RPMI8226 (cell line): ENCODE measurements around the gene TNS3.

ENCODE experiments used
- DNase-seq: peaks from one replicate; pipeline ENCODE4 v3.0.0-alpha.2; 2015

The TNS3 gene

GRCh38 chr7:47418601-47419309, 163.2 kb downstream of the TNS3 start:
- no peak for DNase-seq

DNA sequence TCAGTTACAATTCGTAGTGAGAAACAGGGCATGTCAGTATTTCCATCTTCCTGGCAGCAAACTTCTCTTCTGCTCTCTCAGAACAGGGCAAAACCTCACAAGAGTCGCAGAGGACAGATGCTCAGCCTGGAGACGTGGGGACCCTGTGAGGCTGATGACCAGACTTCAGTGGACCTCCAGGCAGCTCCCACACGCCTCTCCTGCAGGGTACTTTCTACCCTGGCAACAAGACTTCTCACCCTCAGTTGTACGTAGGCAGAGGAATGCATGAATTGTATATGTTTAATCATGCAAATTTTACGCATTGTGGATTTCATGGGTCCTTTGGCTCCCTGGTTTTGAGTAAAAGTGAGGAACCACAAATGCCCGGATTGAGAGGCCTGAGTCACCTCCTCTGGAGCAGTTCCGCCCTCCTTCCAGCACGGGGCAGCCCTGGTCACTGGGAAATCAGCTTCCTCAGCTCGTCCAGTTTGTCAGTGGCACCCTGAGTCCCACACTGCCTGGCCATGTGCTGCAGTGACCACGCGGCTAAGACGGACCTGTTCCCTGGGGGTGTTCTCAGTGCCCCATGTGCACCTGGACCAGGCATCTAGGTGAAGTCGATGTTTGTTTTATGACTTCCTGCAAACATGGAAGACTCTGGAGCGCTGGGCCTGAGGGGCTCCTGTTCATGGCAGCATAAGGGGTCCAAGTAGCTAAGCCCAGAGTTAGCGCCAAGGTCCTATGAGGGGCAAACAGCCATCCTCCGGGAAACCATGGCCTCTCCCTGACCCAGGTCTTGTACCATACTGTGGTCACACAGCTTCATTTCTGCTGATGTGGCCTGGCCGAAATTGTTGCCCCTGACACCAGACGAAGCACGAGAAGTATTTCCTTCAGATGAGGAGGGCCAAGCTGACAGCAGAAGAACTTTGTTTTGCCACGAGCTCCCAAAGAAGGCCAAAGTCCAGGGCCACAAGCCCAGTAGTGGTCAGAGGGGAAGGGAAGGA, 165.1 kb downstream of the TNS3 start:
- DNase-seq = no peak

- DNase-seq = no peak
Observed at GRCh38 chr7:47415318-47416212, 166.3 kb downstream of the TNS3 start.

DNA sequence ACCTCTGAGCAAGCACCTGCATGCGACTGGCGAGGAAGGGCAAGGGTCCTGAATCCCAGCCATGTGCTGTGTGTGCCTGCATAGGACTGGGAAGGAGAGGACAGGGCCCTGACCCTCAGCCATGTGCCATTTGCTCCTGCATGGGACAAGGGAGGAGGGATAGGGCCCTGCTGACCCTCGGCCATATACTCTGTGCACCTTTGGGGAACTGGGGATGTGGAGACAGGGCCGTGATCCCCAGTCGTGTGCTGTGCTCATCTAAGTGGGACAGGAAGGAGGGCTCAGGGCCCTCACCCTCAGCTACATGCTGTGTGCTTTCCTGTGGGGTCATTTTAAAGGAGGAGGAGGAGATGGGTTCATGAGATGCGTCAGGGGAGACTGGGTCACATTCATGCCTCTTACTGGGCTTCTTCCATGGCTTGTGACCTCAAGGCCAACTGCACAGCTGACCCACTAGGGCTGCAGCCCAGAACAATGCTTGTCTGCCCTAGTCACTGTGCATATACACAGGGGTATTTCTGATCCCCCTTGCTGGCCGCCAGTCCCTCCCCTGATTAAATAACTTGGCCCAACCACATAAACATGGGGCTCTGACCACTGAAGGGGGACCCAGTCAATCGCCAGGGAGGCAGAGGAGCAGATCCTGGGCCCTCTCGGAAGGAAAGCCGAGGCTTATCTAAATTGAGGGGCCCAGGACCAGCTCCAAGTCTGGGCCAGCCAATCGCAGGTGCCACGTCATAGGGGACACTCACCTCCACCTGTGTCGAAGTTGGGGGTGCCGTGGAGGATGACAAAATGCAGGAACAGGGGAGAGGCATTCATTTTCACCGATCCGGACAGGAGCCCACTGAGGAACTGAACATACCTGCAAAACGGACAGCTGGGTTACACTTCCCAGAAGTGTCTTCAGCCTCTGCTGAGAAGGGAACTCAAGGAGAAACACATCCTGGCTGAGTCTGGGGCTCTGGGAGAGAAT, 167.3 kb downstream of the TNS3 start:
- no peak for DNase-seq

DNA sequence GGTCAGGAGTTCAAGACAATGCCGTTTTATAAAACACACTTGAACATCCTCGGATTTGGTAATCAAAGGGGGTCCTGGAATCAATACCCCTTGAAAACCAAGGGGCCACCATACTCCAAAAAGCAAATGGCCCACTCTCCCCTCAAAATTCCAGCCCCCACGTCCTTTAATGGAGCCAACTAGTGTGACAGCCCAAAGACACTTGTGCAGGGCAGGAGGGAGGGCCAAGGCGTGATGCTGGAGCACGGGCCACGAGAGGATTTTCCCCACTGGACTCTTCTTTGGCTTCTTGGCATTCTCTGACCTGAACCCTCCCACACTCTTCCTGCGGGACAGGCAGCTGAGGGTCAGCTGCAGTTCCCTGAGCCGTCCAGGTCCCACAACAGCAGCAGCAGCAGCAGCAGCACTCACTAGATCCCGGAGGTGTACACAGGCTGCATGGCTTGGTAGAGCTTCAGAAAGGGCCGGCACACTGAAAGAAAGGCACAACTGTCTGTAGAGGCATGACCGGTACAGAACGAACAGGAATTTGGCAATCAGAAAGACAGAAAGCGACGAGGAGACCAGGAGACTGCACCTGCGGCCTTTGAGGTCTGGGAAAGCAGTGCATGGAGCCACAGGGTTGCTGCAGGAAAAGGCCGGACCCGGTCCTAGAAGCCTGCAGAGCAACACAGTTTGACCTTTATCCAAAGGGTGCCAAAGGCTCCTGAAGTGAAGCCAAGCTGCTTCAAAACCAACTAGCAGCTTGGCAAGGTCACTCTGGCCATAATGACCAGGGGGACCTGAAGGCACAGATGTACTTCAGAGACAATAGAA, 168.2 kb downstream of the TNS3 start:
- no peak for DNase-seq

DNA sequence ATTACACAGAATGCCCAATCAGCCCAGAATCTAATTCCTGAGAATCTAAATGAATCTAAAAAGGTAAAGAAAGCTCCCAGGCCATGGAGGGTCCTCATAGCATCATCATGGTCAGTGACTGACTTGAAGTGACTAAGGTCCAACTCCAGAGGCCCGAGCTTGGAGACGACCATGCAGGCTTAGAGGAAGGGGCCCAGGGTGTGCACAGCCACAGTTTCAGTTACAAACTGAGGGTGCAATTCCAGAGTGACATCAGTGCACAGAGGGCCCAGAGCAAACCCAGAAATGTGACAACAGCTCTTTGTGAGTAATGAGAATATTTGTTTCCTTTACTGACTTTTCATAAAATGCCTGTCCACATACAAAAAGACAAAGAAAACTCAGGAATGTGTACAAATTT, 170.0 kb downstream of the TNS3 start:
- no peak for DNase-seq

- DNase-seq = no peak
Observed at GRCh38 chr7:47411281-47411869, 170.5 kb downstream of the TNS3 start.

DNA sequence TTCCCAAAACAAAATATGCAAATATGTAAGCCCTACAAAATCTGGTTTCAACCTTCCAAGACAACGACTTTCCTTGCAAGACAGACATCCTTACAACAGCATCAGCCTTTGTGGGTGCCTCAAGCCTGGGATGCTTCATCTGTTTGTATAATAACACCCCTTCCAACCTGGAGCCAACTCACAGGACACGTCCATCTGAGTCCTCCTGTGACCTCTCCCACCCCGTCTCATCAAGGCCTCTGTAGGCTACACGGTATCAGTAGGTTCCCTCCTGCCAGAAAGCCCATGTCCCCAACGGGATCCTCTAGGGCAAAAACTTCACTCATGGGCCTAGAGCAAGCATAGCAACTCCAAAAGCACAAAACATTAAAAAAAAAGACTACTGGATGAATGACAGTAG, 173.2 kb downstream of the TNS3 start:
- DNase-seq = no peak

DNA sequence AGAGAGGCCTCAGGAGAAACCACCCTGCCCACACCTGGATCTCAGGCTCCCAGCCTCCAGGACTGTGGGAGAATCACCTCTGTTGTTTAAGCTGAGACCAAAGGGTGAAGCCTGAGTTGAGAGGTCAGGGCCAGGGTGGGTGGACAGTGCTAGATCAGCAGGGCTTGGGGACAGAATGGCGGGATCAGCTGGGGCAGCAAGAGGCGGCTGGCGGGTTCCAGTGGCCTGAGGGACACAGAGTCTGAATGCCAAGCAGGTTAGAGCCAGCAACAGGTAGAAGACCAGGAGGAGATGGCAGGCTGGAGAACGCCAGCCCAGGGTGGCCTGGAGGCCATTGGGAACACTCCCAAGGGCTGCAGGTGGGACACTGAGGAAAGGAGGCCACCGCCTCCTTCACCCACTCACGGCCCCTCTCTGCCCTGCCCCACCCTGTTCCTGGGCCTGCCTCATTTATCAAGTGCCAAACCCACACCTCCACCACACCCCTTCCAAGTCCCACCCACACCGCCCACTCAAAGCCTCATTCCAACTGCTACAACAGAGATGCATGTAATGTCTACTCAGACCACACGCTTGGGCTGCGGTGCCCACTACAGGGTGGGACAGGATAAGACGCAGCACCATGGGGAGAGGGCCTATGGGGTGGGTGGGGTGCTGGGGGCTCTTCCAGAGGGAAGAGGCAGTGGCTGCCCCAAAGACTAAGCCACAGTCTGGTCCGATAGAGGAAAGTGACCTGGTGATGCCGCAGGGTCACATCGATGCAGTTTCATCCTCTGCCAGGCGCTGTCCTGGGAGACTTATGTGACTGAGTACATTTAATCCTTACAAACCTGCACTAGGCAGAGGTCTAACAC, 173.9 kb downstream of the TNS3 start:
- no peak for DNase-seq

DNA sequence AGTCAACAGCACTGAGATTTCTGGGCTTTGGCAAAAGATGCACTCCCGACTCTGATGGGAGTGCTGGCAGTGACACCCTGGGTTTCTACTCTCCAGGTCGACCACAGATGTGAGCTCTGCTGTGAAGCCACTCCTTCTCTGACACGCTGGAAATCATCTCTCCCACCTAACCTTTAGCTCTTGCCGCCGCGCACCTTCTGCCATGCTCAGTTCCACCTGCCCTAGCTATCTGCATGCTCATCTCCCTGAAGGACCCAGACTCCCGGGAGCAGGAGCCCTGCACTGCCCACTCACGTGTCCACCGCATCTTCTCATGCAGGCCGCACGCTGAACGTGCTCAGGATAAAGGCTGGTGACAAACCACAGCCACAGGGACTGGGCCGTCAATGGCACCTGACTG, 174.8 kb downstream of the TNS3 start:
- DNase-seq = no peak

- DNase-seq = no peak
Observed at GRCh38 chr7:47406801-47407129, 175.1 kb downstream of the TNS3 start.

DNA sequence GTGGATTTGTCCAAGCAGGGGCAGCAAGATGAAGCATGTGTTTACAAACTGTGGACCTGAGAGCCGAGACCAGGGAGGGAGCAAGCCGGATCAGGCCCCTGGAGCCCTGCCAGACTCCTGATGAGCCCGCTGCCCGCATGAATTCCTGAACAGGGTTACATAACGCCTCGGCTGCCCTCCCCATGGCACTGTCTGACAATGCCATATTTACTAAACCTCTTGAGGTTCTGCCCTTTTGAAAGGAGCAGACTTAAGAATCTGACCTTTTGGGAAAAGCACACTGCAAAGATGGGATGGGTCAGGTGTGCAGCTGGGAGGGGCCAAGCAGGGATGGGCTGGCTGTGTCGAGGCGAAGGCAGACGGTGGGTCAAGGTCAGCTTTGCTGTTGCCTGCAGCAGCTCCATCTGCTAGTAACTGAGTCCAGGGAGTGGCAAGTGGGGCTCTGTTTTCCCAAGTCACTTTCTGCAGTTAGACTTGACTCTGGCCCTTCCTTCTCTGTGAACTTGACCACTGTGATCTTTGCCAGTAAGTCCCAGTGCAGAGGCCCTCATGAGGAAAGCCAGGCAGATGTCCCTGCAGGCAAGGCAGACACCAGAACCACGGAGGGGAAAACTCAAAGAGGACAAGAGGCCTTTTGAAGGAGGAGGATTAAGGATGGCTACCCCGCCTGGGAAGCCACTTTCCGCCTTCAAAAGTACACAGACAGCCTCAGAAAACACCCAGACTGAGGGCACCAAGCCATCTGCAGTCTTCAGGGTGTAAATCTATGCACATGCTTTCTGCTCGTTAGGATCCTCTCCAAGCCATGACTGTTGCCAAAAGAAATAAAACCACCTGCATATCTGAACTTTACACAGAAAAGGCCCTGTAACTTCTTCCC, 175.8 kb downstream of the TNS3 start:
- no peak for DNase-seq

- DNase-seq = no peak
Observed at GRCh38 chr7:47405286-47405904, 176.5 kb downstream of the TNS3 start.

DNA sequence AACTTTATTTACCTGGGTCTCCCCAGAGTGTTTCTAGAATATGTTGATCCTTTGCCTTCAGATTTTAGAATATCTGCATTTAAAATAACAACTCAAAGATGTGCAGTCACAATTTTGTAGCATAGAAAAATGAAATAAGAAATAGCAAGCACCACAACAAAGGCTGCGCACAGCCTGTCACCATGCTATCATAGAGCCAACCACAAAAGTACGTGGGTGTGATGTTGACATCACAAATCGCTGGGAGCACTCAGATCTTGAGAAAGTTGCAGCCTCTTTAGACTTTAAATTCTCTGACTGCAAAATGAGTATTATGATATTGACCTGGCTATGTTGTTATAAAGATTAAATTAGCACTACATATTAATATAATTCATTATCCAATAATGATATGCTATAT, 177.9 kb downstream of the TNS3 start:
- no peak for DNase-seq

DNA sequence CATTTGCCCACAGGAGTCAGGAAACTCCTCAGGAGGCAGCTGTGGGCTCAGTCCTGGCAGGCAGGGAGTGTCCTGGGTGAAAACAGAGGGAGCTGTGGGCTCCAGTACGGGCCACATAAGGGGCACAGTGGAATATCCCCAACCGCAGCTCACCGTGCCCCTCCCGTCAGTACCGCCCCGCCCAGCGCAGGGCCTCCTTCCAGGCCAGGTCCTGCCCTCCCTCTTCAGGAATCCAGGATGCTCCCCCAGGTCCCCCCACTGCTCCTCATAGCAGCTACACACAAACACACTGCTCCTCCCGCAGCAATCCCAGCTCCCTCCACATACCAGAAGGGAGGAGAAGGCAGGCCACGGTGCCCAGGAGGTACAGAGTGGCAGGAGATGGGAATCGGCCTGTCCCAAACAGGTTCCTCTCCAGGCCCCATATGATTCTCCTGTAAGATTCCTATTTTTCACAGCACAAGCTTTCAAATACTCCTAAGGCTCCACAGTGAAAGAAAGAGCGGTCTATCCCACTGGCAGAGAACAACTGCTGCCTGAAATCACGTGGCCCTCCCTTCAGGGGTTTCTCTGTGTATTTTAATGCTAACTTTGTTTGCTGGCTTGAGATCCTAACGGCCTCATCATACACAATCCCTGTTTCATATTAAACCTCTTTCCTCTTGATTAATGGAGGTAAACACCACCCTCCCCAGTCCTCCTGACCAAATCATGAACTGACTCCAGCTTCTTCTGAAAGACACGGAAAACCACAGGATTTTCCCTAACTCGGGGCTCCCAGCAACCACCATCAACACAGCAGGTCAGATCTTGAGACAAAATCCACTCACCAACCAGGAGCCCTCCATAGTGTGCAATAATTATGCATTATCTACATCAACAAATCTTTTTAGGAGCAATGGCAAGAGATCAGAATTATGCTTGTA, 178.7 kb downstream of the TNS3 start:
- DNase-seq = no peak

GRCh38 chr7:47401611-47402570, 180.0 kb downstream of the TNS3 start:
- no peak for DNase-seq
